NB4 (cell line): Measurements from ENCODE around the gene SFXN1.
A peak's percentile ranks its signal among the peaks of the same experiment; 100 is the strongest.

Source experiments
- DNase-seq: peaks from one replicate; pipeline ENCODE4 v3.0.0; 2010; ENCODE audit warnings: low read depth
- H3K4me3 ChIP-seq: one replicate; pipeline ENCODE4 v1.5.1; 2011; ENCODE audit warnings: mild to moderate bottlenecking, low read depth, low read length, moderate library complexity
- MYC ChIP-seq: IDR thresholded peaks from 2 replicates; pipeline ENCODE4 v1.6.1; 2011; ENCODE audit warnings: low read depth, low read length
- POLR2A ChIP-seq: IDR thresholded peaks from 2 replicates; pipeline ENCODE4 v1.6.1; 2011; ENCODE audit warnings: mild to moderate bottlenecking; ENCODE audit not compliant: insufficient read length; ENCODE audit errors: extremely low read depth
- TF ChIP-seq, protein P1 (sequence below): IDR thresholded peaks from 2 replicates; pipeline ENCODE4 v1.6.1; 2011; ENCODE audit warnings: low read depth, low read length
- TF ChIP-seq, protein P2 (sequence below): IDR thresholded peaks from one replicate; pipeline ENCODE4 v1.5.1; 2012; ENCODE audit warnings: low read depth, low read length

Gene SFXN1

DNA sequence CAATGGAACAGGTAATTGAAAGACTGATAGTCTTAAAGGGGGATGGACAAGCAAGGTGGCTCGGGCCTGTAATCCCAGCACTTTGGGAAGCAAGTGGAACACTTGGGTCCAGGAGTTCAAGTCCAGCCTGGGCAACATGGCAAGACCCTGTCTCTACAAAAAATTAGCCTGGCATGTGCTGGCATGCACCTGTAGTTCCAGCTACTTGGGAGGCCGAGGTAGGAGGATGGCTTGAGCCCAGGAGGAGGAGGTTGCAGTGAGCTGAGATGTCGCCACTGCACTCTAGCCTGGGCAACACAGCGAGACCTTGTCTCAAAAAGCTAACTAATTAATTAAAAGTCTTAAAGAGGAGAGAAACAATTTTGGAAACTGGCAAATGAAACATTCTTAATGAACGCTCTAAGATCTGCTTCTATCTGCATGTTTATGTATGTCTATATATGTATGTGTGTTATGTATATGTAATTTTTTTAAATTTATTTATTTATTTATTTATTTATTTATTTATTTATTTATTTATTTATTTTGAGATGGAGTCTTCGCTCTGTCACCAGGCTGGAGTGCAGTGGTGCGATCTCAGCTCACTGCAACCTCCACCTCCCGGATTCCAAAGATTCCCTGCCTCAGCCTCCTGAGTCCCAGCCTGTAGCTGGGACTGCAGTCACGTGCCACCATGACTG, 80.6 kb downstream of the SFXN1 start:
- DNase-seq = no peak
- TF ChIP-seq, protein P1, sequence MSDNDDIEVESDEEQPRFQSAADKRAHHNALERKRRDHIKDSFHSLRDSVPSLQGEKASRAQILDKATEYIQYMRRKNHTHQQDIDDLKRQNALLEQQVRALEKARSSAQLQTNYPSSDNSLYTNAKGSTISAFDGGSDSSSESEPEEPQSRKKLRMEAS = no peak
- TF ChIP-seq, protein P2, sequence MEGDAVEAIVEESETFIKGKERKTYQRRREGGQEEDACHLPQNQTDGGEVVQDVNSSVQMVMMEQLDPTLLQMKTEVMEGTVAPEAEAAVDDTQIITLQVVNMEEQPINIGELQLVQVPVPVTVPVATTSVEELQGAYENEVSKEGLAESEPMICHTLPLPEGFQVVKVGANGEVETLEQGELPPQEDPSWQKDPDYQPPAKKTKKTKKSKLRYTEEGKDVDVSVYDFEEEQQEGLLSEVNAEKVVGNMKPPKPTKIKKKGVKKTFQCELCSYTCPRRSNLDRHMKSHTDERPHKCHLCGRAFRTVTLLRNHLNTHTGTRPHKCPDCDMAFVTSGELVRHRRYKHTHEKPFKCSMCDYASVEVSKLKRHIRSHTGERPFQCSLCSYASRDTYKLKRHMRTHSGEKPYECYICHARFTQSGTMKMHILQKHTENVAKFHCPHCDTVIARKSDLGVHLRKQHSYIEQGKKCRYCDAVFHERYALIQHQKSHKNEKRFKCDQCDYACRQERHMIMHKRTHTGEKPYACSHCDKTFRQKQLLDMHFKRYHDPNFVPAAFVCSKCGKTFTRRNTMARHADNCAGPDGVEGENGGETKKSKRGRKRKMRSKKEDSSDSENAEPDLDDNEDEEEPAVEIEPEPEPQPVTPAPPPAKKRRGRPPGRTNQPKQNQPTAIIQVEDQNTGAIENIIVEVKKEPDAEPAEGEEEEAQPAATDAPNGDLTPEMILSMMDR = no peak
- TF ChIP-seq MYC (no peak), POLR2A (no peak)
- no peak overlapping the region for H3K4me3 ChIP-seq

GRCh38 chr5:175560011-175560410, 81.7 kb downstream of the SFXN1 start:
- H3K4me3 ChIP-seq = no peak overlapping the region
- peak; percentile 44 for DNase-seq
- no peak for TF ChIP-seq POLR2A
- TF ChIP-seq, protein P2 = no peak
- TF ChIP-seq, protein P1 = no peak
- no peak for TF ChIP-seq MYC

GRCh38 chr5:175561085-175561484, 82.7 kb downstream of the SFXN1 start:
- DNase-seq = no peak
- TF ChIP-seq, protein P1 = no peak
- TF ChIP-seq MYC (no peak), POLR2A (no peak)
- TF ChIP-seq, protein P2 = no peak
- no peak overlapping the region for H3K4me3 ChIP-seq

GRCh38 chr5:175564716-175565115, 86.4 kb downstream of the SFXN1 start:
- no peak for DNase-seq
- TF ChIP-seq, protein P1 = no peak
- TF ChIP-seq, protein P2 = no peak
- TF ChIP-seq MYC (no peak), POLR2A (no peak)
- no peak overlapping the region for H3K4me3 ChIP-seq

DNA sequence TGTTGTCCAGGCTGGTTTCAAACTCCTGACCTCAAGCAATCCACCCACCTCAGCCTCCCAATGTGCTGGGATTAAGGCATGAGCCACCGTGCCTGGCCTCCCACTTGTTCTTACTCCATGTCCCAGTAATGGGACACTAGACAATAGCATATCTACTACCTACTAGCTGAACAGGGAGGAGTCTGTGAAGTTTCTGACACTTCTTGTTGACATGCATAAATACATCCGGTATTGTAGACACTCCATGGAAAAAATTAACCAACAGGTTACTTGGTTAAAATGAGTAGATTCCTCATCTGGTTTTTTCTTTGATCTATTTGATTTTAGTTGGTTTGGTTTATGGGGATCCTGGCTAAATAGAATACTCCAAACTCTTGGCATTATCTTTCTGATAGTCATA, 88.3 kb downstream of the SFXN1 start:
- no peak overlapping the region for H3K4me3 ChIP-seq
- DNase-seq = no peak
- TF ChIP-seq, protein P2 = no peak
- TF ChIP-seq MYC (no peak), POLR2A (no peak)
- TF ChIP-seq, protein P1 = no peak

GRCh38 chr5:175567954-175568353, 89.6 kb downstream of the SFXN1 start:
- peak; percentile 31 for DNase-seq
- no peak overlapping the region for H3K4me3 ChIP-seq
- TF ChIP-seq MYC (no peak), POLR2A (no peak)
- TF ChIP-seq, protein P2 = peak; percentile 16
